ENCODE measurements around the gene FNIP2.

GRCh38 chr4:158945529-158946108, 176.8 kb downstream of the FNIP2 start:
- TF ChIP-seq POLR2A (IDR thresholded peaks at IDR 0.05; ENCODE audit: low read depth, low read length) (no peak), POU2F2 (IDR thresholded peaks at IDR 0.05; ENCODE audit: low read depth, low read length) (no peak), POLR2AphosphoS5 (IDR thresholded peaks at IDR 0.05; ENCODE audit: low read depth, low read length) (no peak)

Measured in GM12891 (cell line).